ENCODE results near the gene SURF4.
"Not testable (repeated sequence)": the region's sequence is repeated elsewhere in the genome, so short reads cannot be mapped to it uniquely, and the experiment has no call there.

The SURF4 gene

GRCh38 chr9:133394687-133395271 lies 18.9 kb upstream of the SURF4 start:
- H3K4me1 ChIP-seq (ENCODE audit: control insufficient read depth in 1 of 2, insufficient read depth in 2 of 2, low read length in 2 of 2) = no peaks in the 10 kb centered on the region
- no peak overlapping the region for H3K9ac ChIP-seq (ENCODE audit: low read length)
- no peak overlapping the region for H3K14ac ChIP-seq (ENCODE audit: low read length)
- H4K91ac ChIP-seq (ENCODE audit: low read depth, low read length) = no peak overlapping the region
- H3K79me2 ChIP-seq (ENCODE audit: control insufficient read depth, insufficient read depth, low read length, poor library complexity) = no peaks in the 10 kb centered on the region
- H3K18ac ChIP-seq (ENCODE audit: low read length) = no peak overlapping the region
- no peak overlapping the region for H3K4me3 ChIP-seq (ENCODE audit: low read depth, low read length)
- H3K27ac ChIP-seq (ENCODE audit: low read depth, low read length) = no peak overlapping the region
- H3K9me3 ChIP-seq (ENCODE audit: insufficient read depth, low read depth, low read length) = peaks cover 5% of the 10 kb centered on the region
- no peaks in the 10 kb centered on the region for H3K27me3 ChIP-seq (ENCODE audit: insufficient read depth, low read length)
- no peak overlapping the region for H3K23ac ChIP-seq (ENCODE audit: low read length)
- no peak overlapping the region for H2BK5ac ChIP-seq (ENCODE audit: low read depth, low read length, poor library complexity)
- H2BK12ac ChIP-seq (ENCODE audit: low read length) = no peak overlapping the region
- H3K4ac ChIP-seq (ENCODE audit: low read depth, low read length) = no peak overlapping the region
- H2BK120ac ChIP-seq (ENCODE audit: insufficient read depth, low read length, poor library complexity) = no peak overlapping the region
- H3K4me2 ChIP-seq (ENCODE audit: low read length) = no peak overlapping the region
- no CpG with 5 or more reads among the region's 8 CpGs for WGBS (ENCODE audit: extremely low coverage, insufficient coverage, insufficient read length)
- no peak overlapping the region for H4K8ac ChIP-seq (ENCODE audit: low read depth, low read length)
- H4K12ac ChIP-seq (ENCODE audit: low read depth, low read length) = no peak overlapping the region
- H2AFZ ChIP-seq (ENCODE audit: insufficient read depth, low read length, poor library complexity) = no peak overlapping the region
- DNase-seq = no peak
- no peaks in the 10 kb centered on the region for H3K79me1 ChIP-seq (ENCODE audit: low read length)
- H3K36me3 ChIP-seq (ENCODE audit: control insufficient read depth in 1 of 2, insufficient read depth in 2 of 2, low read length in 2 of 2) = no peaks in the 10 kb centered on the region
- no peak overlapping the region for H2AK5ac ChIP-seq (ENCODE audit: low read length)

DNA sequence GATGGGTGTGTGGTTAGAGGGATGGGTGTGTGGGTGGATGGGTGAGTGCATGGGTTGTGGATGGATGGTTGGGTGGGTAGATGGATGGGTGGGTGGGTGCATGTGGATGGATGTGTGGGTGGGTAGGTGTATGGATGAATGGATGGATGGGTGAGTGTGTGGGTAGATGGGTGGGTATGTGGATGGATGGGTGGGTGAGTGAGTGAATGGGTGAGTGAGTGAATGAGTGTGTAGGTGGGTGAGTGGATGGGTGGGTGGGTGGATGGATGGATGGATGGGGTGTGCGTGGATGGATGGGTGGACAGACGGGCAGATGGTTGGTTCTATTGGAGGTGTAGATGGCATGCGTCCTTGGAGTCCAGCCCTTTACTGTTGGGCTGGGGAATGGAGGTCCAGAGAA lies 17.5 kb upstream of the SURF4 start:
- Histone ChIP-seq H3K23ac (ENCODE audit: low read length) (no peak overlapping the region), H3K4me2 (ENCODE audit: low read length) (no peak overlapping the region), H3K36me3 (ENCODE audit: control insufficient read depth in 1 of 2, insufficient read depth in 2 of 2, low read length in 2 of 2) (no peaks in the 10 kb centered on the region), H3K4me3 (ENCODE audit: low read depth, low read length) (no peak overlapping the region), H3K9me3 (ENCODE audit: insufficient read depth, low read depth, low read length) (peaks cover 8% of the 10 kb centered on the region), H2BK12ac (ENCODE audit: low read length) (no peak overlapping the region), H2BK5ac (ENCODE audit: low read depth, low read length, poor library complexity) (no peak overlapping the region), H4K12ac (ENCODE audit: low read depth, low read length) (no peak overlapping the region), H3K79me1 (ENCODE audit: low read length) (no peaks in the 10 kb centered on the region), H3K18ac (ENCODE audit: low read length) (no peak overlapping the region), H3K79me2 (ENCODE audit: control insufficient read depth, insufficient read depth, low read length, poor library complexity) (no peaks in the 10 kb centered on the region), H2AFZ (ENCODE audit: insufficient read depth, low read length, poor library complexity) (no peak overlapping the region), H3K9ac (ENCODE audit: low read length) (no peak overlapping the region), H3K27me3 (ENCODE audit: insufficient read depth, low read length) (no peaks in the 10 kb centered on the region), H3K4me1 (ENCODE audit: control insufficient read depth in 1 of 2, insufficient read depth in 2 of 2, low read length in 2 of 2) (no peaks in the 10 kb centered on the region), H4K8ac (ENCODE audit: low read depth, low read length) (no peak overlapping the region), H3K27ac (ENCODE audit: low read depth, low read length) (no peak overlapping the region), H2AK5ac (ENCODE audit: low read length) (no peak overlapping the region), H3K4ac (ENCODE audit: low read depth, low read length) (no peak overlapping the region), H2BK120ac (ENCODE audit: insufficient read depth, low read length, poor library complexity) (no peak overlapping the region), H4K91ac (ENCODE audit: low read depth, low read length) (no peak overlapping the region), H3K14ac (ENCODE audit: low read length) (no peak overlapping the region)
- WGBS (ENCODE audit: extremely low coverage, insufficient coverage, insufficient read length) = no CpG with 5 or more reads among the region's 3 CpGs
- no peak for DNase-seq

DNA sequence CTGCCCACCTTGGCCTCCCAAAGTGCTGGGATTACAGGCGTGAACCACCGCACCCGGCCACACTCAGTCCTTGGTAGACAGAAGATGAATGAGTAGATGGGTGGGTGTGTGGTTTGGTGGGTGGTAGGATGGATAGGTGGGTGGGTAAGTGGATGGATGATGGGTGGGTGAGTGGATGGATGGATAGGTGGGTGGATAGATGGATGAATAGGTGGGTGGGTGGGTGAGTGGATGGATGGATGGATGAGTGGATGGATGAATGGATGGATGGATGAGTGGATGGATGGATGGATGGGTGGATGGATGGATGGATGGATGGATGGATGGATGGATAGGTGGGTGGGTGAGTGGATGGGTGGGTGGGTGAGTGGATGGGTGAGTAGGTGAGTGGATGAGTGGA lies 16.4 kb upstream of the SURF4 start:
- not testable (repeated sequence) for H3K4me1 ChIP-seq (ENCODE audit: control insufficient read depth in 1 of 2, insufficient read depth in 2 of 2, low read length in 2 of 2); H3K4me3 ChIP-seq (ENCODE audit: low read depth, low read length); H4K12ac ChIP-seq (ENCODE audit: low read depth, low read length); H4K91ac ChIP-seq (ENCODE audit: low read depth, low read length); H3K27me3 ChIP-seq (ENCODE audit: insufficient read depth, low read length); H2BK5ac ChIP-seq (ENCODE audit: low read depth, low read length, poor library complexity); H3K9me3 ChIP-seq (ENCODE audit: insufficient read depth, low read depth, low read length); H3K4ac ChIP-seq (ENCODE audit: low read depth, low read length); H2AK5ac ChIP-seq (ENCODE audit: low read length); H3K14ac ChIP-seq (ENCODE audit: low read length); H3K79me1 ChIP-seq (ENCODE audit: low read length); H3K27ac ChIP-seq (ENCODE audit: low read depth, low read length); DNase-seq; H3K9ac ChIP-seq (ENCODE audit: low read length); H3K4me2 ChIP-seq (ENCODE audit: low read length); H2BK12ac ChIP-seq (ENCODE audit: low read length); H3K18ac ChIP-seq (ENCODE audit: low read length); H3K79me2 ChIP-seq (ENCODE audit: control insufficient read depth, insufficient read depth, low read length, poor library complexity); H3K36me3 ChIP-seq (ENCODE audit: control insufficient read depth in 1 of 2, insufficient read depth in 2 of 2, low read length in 2 of 2); H3K23ac ChIP-seq (ENCODE audit: low read length); H2AFZ ChIP-seq (ENCODE audit: insufficient read depth, low read length, poor library complexity); H4K8ac ChIP-seq (ENCODE audit: low read depth, low read length); H2BK120ac ChIP-seq (ENCODE audit: insufficient read depth, low read length, poor library complexity)
- WGBS (ENCODE audit: extremely low coverage, insufficient coverage, insufficient read length) = no CpG with 5 or more reads among the region's 3 CpGs

DNA sequence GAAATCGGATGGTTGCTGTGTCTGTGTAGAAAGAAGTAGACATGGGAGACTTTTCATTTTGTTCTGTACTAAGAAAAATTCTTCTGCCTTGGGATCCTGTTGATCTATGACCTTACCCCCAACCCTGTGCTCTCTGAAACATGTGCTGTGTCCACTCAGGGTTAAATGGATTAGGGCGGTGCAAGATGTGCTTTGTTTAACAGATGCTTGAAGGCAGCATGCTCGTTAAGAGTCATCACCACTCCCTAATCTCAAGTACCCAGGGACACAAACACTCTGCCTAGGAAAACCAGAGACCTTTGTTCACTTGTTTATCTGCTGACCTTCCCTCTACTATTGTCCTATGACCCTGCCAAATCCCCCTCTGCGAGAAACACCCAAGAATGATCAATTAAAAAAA lies 15.6 kb upstream of the SURF4 start:
- H2BK12ac ChIP-seq (ENCODE audit: low read length); H3K18ac ChIP-seq (ENCODE audit: low read length); H3K27me3 ChIP-seq (ENCODE audit: insufficient read depth, low read length); H2AK5ac ChIP-seq (ENCODE audit: low read length); H3K36me3 ChIP-seq (ENCODE audit: control insufficient read depth in 1 of 2, insufficient read depth in 2 of 2, low read length in 2 of 2); H2BK5ac ChIP-seq (ENCODE audit: low read depth, low read length, poor library complexity); H3K9me3 ChIP-seq (ENCODE audit: insufficient read depth, low read depth, low read length); H3K4me1 ChIP-seq (ENCODE audit: control insufficient read depth in 1 of 2, insufficient read depth in 2 of 2, low read length in 2 of 2); H2BK120ac ChIP-seq (ENCODE audit: insufficient read depth, low read length, poor library complexity); H3K79me1 ChIP-seq (ENCODE audit: low read length); H3K27ac ChIP-seq (ENCODE audit: low read depth, low read length); H3K9ac ChIP-seq (ENCODE audit: low read length); H3K4me2 ChIP-seq (ENCODE audit: low read length); DNase-seq; H3K4ac ChIP-seq (ENCODE audit: low read depth, low read length); H2AFZ ChIP-seq (ENCODE audit: insufficient read depth, low read length, poor library complexity); H3K23ac ChIP-seq (ENCODE audit: low read length); H4K12ac ChIP-seq (ENCODE audit: low read depth, low read length); H3K79me2 ChIP-seq (ENCODE audit: control insufficient read depth, insufficient read depth, low read length, poor library complexity); H4K8ac ChIP-seq (ENCODE audit: low read depth, low read length); H3K4me3 ChIP-seq (ENCODE audit: low read depth, low read length); H4K91ac ChIP-seq (ENCODE audit: low read depth, low read length); H3K14ac ChIP-seq (ENCODE audit: low read length): not testable (repeated sequence)
- WGBS (ENCODE audit: extremely low coverage, insufficient coverage, insufficient read length) = no CpG with 5 or more reads among the region's 4 CpGs

All from trophoblast cell (in vitro differentiated cells and primary cell).